HG02970 (cell line): ENCODE measurements around the gene RPP21.

Source experiments
- ATAC-seq: cut with Tn5 transposase; IDR thresholded peaks from one replicate; pipeline ENCODE4 v1.9.1; 2021; ENCODE audit warnings: mild to moderate bottlenecking, moderate library complexity, moderate number of reproducible peaks; ENCODE audit not compliant: unreplicated experiment, low FRiP score

RPP21 gene

GRCh38 chr6:30328397-30328796 lies 16.6 kb upstream of the RPP21 start:
- no peak for ATAC-seq

GRCh38 chr6:30329331-30329730 lies 15.6 kb upstream of the RPP21 start:
- no peak for ATAC-seq

- ATAC-seq, result no peak
These were observed 13.0 kb upstream of the RPP21 start for GRCh38 chr6:30331981-30332380.

- ATAC-seq, result no peak
These were observed 10.7 kb upstream of the RPP21 start for GRCh38 chr6:30334075-30334783.

GRCh38 chr6:30340589-30341054 lies 4.3 kb upstream of the RPP21 start:
- no peak for ATAC-seq

- ATAC-seq, result no peak
These were observed 3.7 kb upstream of the RPP21 start for GRCh38 chr6:30341218-30341617.

GRCh38 chr6:30341728-30342127 lies 3.2 kb upstream of the RPP21 start:
- ATAC-seq, result no peak

- ATAC-seq, result no peak
These were observed 627 bp upstream of the RPP21 start for GRCh38 chr6:30344191-30344867.

- ATAC-seq, result no peak
These were observed 896 bp downstream of the RPP21 start for GRCh38 chr6:30345852-30346251.

GRCh38 chr6:30348957-30349356 lies 4.0 kb downstream of the RPP21 start:
- ATAC-seq, result no peak

- no peak for ATAC-seq
These were observed 4.6 kb downstream of the RPP21 start for GRCh38 chr6:30349421-30350177.

- no peak for ATAC-seq
These were observed 5.6 kb downstream of the RPP21 start for GRCh38 chr6:30350524-30350923.

- ATAC-seq, result no peak
These were observed 7.6 kb downstream of the RPP21 start for GRCh38 chr6:30352550-30352949.

GRCh38 chr6:30355281-30355680 lies 10.3 kb downstream of the RPP21 start:
- no peak for ATAC-seq

GRCh38 chr6:30356536-30356935 lies 11.6 kb downstream of the RPP21 start:
- no peak for ATAC-seq

GRCh38 chr6:30357678-30358540 lies 13.0 kb downstream of the RPP21 start:
- no peak for ATAC-seq

GRCh38 chr6:30359276-30359675 lies 14.3 kb downstream of the RPP21 start:
- ATAC-seq, result no peak

GRCh38 chr6:30360139-30360538 lies 15.2 kb downstream of the RPP21 start:
- no peak for ATAC-seq

GRCh38 chr6:30361661-30362060 lies 16.7 kb downstream of the RPP21 start:
- no peak for ATAC-seq

- ATAC-seq, result no peak
These were observed 18.5 kb downstream of the RPP21 start for GRCh38 chr6:30363459-30363858.
